H1 (cell line): ENCODE results near the gene SHPK. TPM values are rescaled to one million over a fixed set of nuclear protein-coding genes. Genes with fewer than 3 reads are reported as not detected.

Source experiments
- CTCF ChIA-PET: fragments of 300-600 bp; sonication (Branson Sonifier 250); formaldehyde crosslinking; loops from one replicate; lab custom pipeline; 2021; ENCODE audit not compliant: partially characterized antibody; lab: Charles Lee
- POLR2A ChIA-PET: fragments of 300-600 bp; sonication (Branson Sonifier 250); formaldehyde crosslinking; loops from one replicate; lab custom pipeline; 2021; ENCODE audit warnings: inconsistent platforms; ENCODE audit not compliant: partially characterized antibody; lab: Charles Lee
- DNase-seq, 2 experiments: peaks; one replicate each; pipeline versions ENCODE4 v3.0.0 to v3.0.0-alpha.2; 2010 to 2022; ENCODE audit warnings: low spot score in 2 of 2, low read depth in 1 of 2, mixed read lengths in 1 of 2
- FAIRE-seq: peaks from 2 replicates; lab custom pipeline; 2011; peaks lifted over from hg19 to GRCh38; lab: Jason Lieb, UNC
- H2AFZ ChIP-seq: 2 replicates; pipeline ENCODE4 v1.8.1; 2012; ENCODE audit warnings: low read length, inconsistent platforms
- H2AK5ac ChIP-seq: 2 replicates; pipeline ENCODE4 v1.6.1; 2013; ENCODE audit warnings: low read depth, low read length
- H2BK120ac ChIP-seq: replicated peaks from 2 replicates; pipeline ENCODE3; 2013; ENCODE audit warnings: low read depth, low read length, inconsistent platforms
- H2BK12ac ChIP-seq: 2 replicates; pipeline ENCODE4 v1.6.1; 2013; ENCODE audit warnings: low read depth, low read length
- H2BK15ac ChIP-seq: 2 replicates; pipeline ENCODE4 v1.6.1; 2013; ENCODE audit warnings: low read length
- H2BK20ac ChIP-seq: 2 replicates; pipeline ENCODE4 v1.6.1; 2013; ENCODE audit warnings: low read length
- H2BK5ac ChIP-seq: 2 replicates; pipeline ENCODE4 v1.6.1; 2013; ENCODE audit warnings: low read depth, low read length
- H3K14ac ChIP-seq: 2 replicates; pipeline ENCODE4 v1.6.1; 2013; ENCODE audit warnings: inconsistent platforms; ENCODE audit not compliant: insufficient read length
- H3K18ac ChIP-seq: 2 replicates; pipeline ENCODE4 v1.6.1; 2013; ENCODE audit warnings: low read length; ENCODE audit errors: extremely low read depth
- H3K23ac ChIP-seq: 2 replicates; pipeline ENCODE4 v1.6.1; 2013; ENCODE audit warnings: inconsistent platforms; ENCODE audit not compliant: insufficient read length
- H3K23me2 ChIP-seq: 2 replicates; pipeline ENCODE4 v1.6.1; 2013; ENCODE audit warnings: low read depth, low read length
- H3K27ac ChIP-seq: 2 replicates; pipeline ENCODE4 v1.6.1; 2011; ENCODE audit warnings: low read depth, low read length, inconsistent platforms
- H3K27me3 ChIP-seq, 4 experiments: replicated peaks in 1 of 4; 1 replicate in 1 of 4; 2 replicates in 3 of 4; pipeline versions ENCODE4 v1.6.1 to v1.8.1; 2011 to 2013; ENCODE audit warnings: low read length in 3 of 4, mild to moderate bottlenecking in 3 of 4, inconsistent platforms in 2 of 4, mixed read lengths in 2 of 4, moderate library complexity in 1 of 4; ENCODE audit not compliant: control insufficient read depth in 3 of 4, insufficient read depth in 3 of 4; ENCODE audit errors: extremely low read depth in 1 of 4
- H3K36me3 ChIP-seq, 4 experiments: 2 replicates each; pipeline versions ENCODE4 v1.6.1 to v1.8.1; 2011 to 2013; ENCODE audit warnings: mild to moderate bottlenecking in 4 of 4, low read length in 3 of 4, moderate library complexity in 2 of 4, control low read depth in 1 of 4, inconsistent platforms in 1 of 4; ENCODE audit not compliant: insufficient read depth in 4 of 4, control insufficient read depth in 2 of 4
- H3K4ac ChIP-seq: replicated peaks from 2 replicates; pipeline ENCODE3; 2013; ENCODE audit warnings: low read length, low read depth, mixed read lengths, inconsistent platforms; ENCODE audit not compliant: insufficient read length
- H3K4me1 ChIP-seq, 4 experiments: replicated peaks in 1 of 4; 1 replicate in 1 of 4; 2 replicates in 3 of 4; pipeline versions ENCODE4 v1.6.1 to v1.8.1; 2011 to 2013; ENCODE audit warnings: low read length in 3 of 4, inconsistent platforms in 2 of 4, mixed read lengths in 1 of 4; ENCODE audit not compliant: insufficient read depth in 4 of 4, control insufficient read depth in 3 of 4
- H3K4me2 ChIP-seq, 2 experiments: 2 replicates each; pipeline versions ENCODE4 v1.6.1 to v1.8.1; 2011 to 2013; ENCODE audit warnings: low read depth in 2 of 2, low read length in 2 of 2, control low read depth in 1 of 2, inconsistent platforms in 1 of 2, mild to moderate bottlenecking in 1 of 2; ENCODE audit not compliant: insufficient read depth in 1 of 2
- H3K4me3 ChIP-seq, 4 experiments: fragments of 200-600, 300-600 bp in 1 of 4; sonication (generic), shearing (Covaris generic), sonication (Bioruptor Twin) in 1 of 4; 2 replicates each; pipeline versions ENCODE4 v1.5.1 to v1.8.1; 2011 to 2016; ENCODE audit warnings: low read length in 4 of 4, low read depth in 3 of 4, control low read depth in 2 of 4, inconsistent platforms in 2 of 4, mild to moderate bottlenecking in 2 of 4, mixed read lengths in 1 of 4, moderate library complexity in 1 of 4; ENCODE audit not compliant: insufficient read depth in 2 of 4; ENCODE audit errors: extremely low read depth in 1 of 4
- H3K56ac ChIP-seq: replicated peaks from 2 replicates; pipeline ENCODE3; 2013; ENCODE audit warnings: low read depth, mild to moderate bottlenecking, mixed read lengths, low read length, inconsistent platforms; ENCODE audit not compliant: insufficient read length
- H3K79me1 ChIP-seq: 2 replicates; pipeline ENCODE4 v1.6.1; 2013; ENCODE audit warnings: low read depth, low read length, control low read depth
- H3K79me2 ChIP-seq, 2 experiments: 2 replicates each; pipeline versions ENCODE4 v1.6.1 to v1.8.1; 2012 to 2013; ENCODE audit warnings: low read length in 2 of 2, mild to moderate bottlenecking in 2 of 2, inconsistent platforms in 1 of 2; ENCODE audit not compliant: insufficient read depth in 2 of 2, control insufficient read depth in 1 of 2
- H3K9ac ChIP-seq, 4 experiments: replicated peaks in 1 of 4; 1 replicate in 1 of 4; 2 replicates in 3 of 4; pipeline versions ENCODE4 v1.6.1 to v1.8.1; 2011 to 2013; ENCODE audit warnings: low read depth in 3 of 4, low read length in 3 of 4, control low read depth in 2 of 4, mild to moderate bottlenecking in 2 of 4, moderate library complexity in 2 of 4, inconsistent platforms in 1 of 4; ENCODE audit errors: extremely low read depth in 1 of 4
- H3K9me3 ChIP-seq, 2 experiments: 2 replicates each; pipeline versions ENCODE4 v1.6.1 to v1.8.1; 2012 to 2013; ENCODE audit warnings: mild to moderate bottlenecking in 2 of 2, moderate library complexity in 2 of 2, control low read depth in 1 of 2, inconsistent platforms in 1 of 2, low read depth in 1 of 2, low read length in 1 of 2, mixed read lengths in 1 of 2; ENCODE audit not compliant: insufficient read depth in 2 of 2
- H4K20me1 ChIP-seq, 2 experiments: replicated peaks in 1 of 2; 2 replicates each; pipeline versions ENCODE3 to v1.8.1; 2011 to 2013; ENCODE audit warnings: inconsistent platforms in 2 of 2, low read length in 2 of 2, mild to moderate bottlenecking in 1 of 2; ENCODE audit not compliant: insufficient read depth in 2 of 2, control insufficient read depth in 1 of 2
- H4K5ac ChIP-seq: 2 replicates; pipeline ENCODE4 v1.6.1; 2013; ENCODE audit warnings: low read length, low read depth, mixed read lengths, inconsistent platforms; ENCODE audit not compliant: insufficient read length
- H4K8ac ChIP-seq: 2 replicates; pipeline ENCODE4 v1.8.0; 2013; ENCODE audit warnings: mild to moderate bottlenecking, moderate library complexity, low read length, inconsistent platforms; ENCODE audit not compliant: insufficient read depth; ENCODE audit errors: extremely low read depth
- H4K91ac ChIP-seq: replicated peaks from 2 replicates; pipeline ENCODE3; 2013; ENCODE audit warnings: low read length, mixed read lengths, inconsistent platforms; ENCODE audit not compliant: insufficient read length
- KDM5A ChIP-seq: fragments of 200-600 bp; IDR thresholded peaks from 2 replicates; pipeline ENCODE4 v1.7.1; 2012; ENCODE audit warnings: mild to moderate bottlenecking, low read length, inconsistent platforms, mixed read lengths
- POLR2AphosphoS5 ChIP-seq: IDR thresholded peaks from 2 replicates; pipeline ENCODE4 v1.6.1; 2011; ENCODE audit warnings: low read depth, low read length
- RAD21 ChIP-seq, 2 experiments: IDR thresholded peaks in 1 of 2; conservative IDR thresholded peaks in 1 of 2; 2 replicates each; pipeline ENCODE4 v1.6.1; 2011; ENCODE audit warnings: low read depth in 2 of 2, low read length in 2 of 2, improper control_type of control experiment in 1 of 2, inconsistent platforms in 1 of 2, mild to moderate bottlenecking in 1 of 2, moderate library complexity in 1 of 2
- WGBS, 2 experiments: shearing (Covaris generic) in 1 of 2; methylation state at CpG; one replicate each; pipeline versions ENCODE4 v1.1.6 to v1.1.7; 2013 to 2015; ENCODE audit warnings: low lambda C conversion rate in 2 of 2, mixed read lengths in 2 of 2, inconsistent platforms in 1 of 2, low coverage in 1 of 2, missing lambda C conversion rate in 1 of 2; ENCODE audit not compliant: insufficient replicate concordance in 2 of 2, insufficient coverage in 1 of 2, insufficient read length in 1 of 2; ENCODE audit errors: extremely low coverage in 1 of 2, missing lambda C conversion rate in 1 of 2; 5-methylcytosine and 5-hydroxymethylcytosine counted together
- polyA plus RNA-seq, 7 experiments: library from polyadenylated mRNA; depleted of rRNA in 3 of 7; stranded (reverse) in 5 of 7; unstranded in 2 of 7; fragments of >200 nt in 5 of 7; fragments of 200-250 nt in 2 of 7; gene quantifications; 1 replicate in 5 of 7; 2 replicates in 1 of 7; 4 replicates in 1 of 7; pipeline versions ENCODE4 v1.2.1 to v1.2.3, GENCODE V29; 2011 to 2013; ENCODE audit warnings: missing spikeins in 2 of 7, mixed read lengths in 2 of 7
- total RNA-seq: library from RNA; stranded (reverse); fragmentation: NEBNext Ultra II Directional; extraction: Animal tissue kit (Norgen Biotek cat#: 25700); gene quantifications from 2 replicates; pipeline ENCODE4 v1.2.1, GENCODE V29; 2021

Gene SHPK
- total and polyA plus RNA-seq, 2 of the 8 experiments (the other 6 are each of a cell fraction or from before 2014, with no cell fraction given): 28.6 to 36.7 TPM

GRCh38 chr17:3630781-3631180 lies 5.3 kb downstream of the SHPK start:
- POLR2A ChIA-PET: interaction anchor here (0.7 to 1.8 kb wide), 4 partner anchors 10 to 17 kb away, joined by 3 to 6 read pairs (median 3); no protein-coding TSS in a partner anchor
- Histone ChIP-seq H3K27me3 (no peaks in the 10 kb centered on the region), H3K18ac (no peak overlapping the region), H4K91ac (no peak overlapping the region), H3K23me2 (no peaks in the 10 kb centered on the region; the same call in 1 of the 2 replicates), H3K4me2 (no peak overlapping the region), H2AK5ac (no peak overlapping the region), H3K4me1 (peaks cover 0 to 3% (median 0%) of the 10 kb centered on the region in 4 experiments; a peak in 1 of 7 replicates), H3K9me3 (no peaks in the 10 kb centered on the region), H3K27ac (no peak overlapping the region), H2BK120ac (no peak overlapping the region), H3K4me3 (no peak overlapping the region), H3K79me2 (peaks cover 0 to 20% of the 10 kb centered on the region in 2 experiments; a peak in 2 of 4 replicates), H2BK5ac (no peak overlapping the region), H2BK12ac (no peak overlapping the region), H2BK20ac (no peak overlapping the region), H2BK15ac (no peak overlapping the region), H4K5ac (no peak overlapping the region), H3K79me1 (peaks cover 6% of the 10 kb centered on the region; the same call in 1 of the 2 replicates), H3K4ac (no peak overlapping the region), H3K9ac (no peak overlapping the region), H3K56ac (no peak overlapping the region), H4K8ac (no peak overlapping the region; the same call in 1 of the 2 replicates), H3K23ac (no peak overlapping the region), H4K20me1 (peaks cover 2 to 12% of the 10 kb centered on the region in 2 experiments), H3K14ac (no peak overlapping the region), H2AFZ (no peak overlapping the region), H3K36me3 (peaks cover 2 to 32% (median 9%) of the 10 kb centered on the region in 4 experiments; a peak in 6 of 8 replicates)
- WGBS, 2 experiments: 88% methylated on average over 8 of the region's 10 CpGs; no CpG with 5 or more reads in 1 of the 2 experiments
- FAIRE-seq (no peak), DNase-seq (no peak)
- TF ChIP-seq RAD21 (IDR thresholded peaks at IDR 0.05 in 1 of 2, conservative IDR thresholded peaks at IDR 0.05 in 1 of 2; ENCODE audit: low read depth in 2 of 2, low read length in 2 of 2): no peak
- TF ChIP-seq POLR2AphosphoS5: no peak
- TF ChIP-seq KDM5A: no peak
- CTCF ChIA-PET: interaction anchor here (1.0 kb wide), 1 partner anchor 17 kb away, joined by 3 read pairs; no protein-coding TSS in a partner anchor
